ENCODE data around the gene NFIB. TPM values are rescaled to one million over a fixed set of nuclear protein-coding genes. Genes with fewer than 3 reads are reported as not detected.

NFIB gene
- polyA plus RNA-seq, 1 donor (not counting 4 experiments of a cell fraction or from before 2014, with no cell fraction given): 8.9 TPM

DNA sequence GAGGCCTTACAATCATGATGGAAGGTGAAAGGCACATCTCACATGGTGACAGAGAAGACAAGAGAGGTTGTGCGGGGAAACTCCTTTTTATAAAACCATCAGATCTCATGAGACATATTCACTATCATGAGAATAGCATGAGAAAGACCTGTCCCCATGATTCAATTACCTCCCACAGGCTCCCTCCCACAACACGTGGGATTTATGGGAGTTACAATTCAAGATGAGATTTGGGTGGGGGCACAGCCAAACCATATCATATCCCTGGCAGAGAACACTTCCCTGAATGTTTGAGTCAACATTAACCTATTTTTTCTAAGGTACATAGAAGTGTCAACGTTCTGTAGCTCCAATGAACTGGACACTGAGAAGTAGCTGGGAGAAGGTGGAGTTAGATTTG is 280.9 kb downstream of the NFIB start:
- no peaks in the 10 kb centered on the region for H3K9me1 ChIP-seq (ENCODE audit: control insufficient read depth, extremely low read depth, insufficient read depth, low read length)
- no peaks in the 10 kb centered on the region for H3K79me2 ChIP-seq (ENCODE audit: control insufficient read depth, insufficient read depth, low read length)
- H4K20me1 ChIP-seq (ENCODE audit: control insufficient read depth, extremely low read depth, insufficient read depth, low read length): no peaks in the 10 kb centered on the region
- dilution Hi-C loops (cut with MboI; ENCODE audit: extremely low pct_ligation_motif_present, low sequenced_read_pairs): no loop called here
- H3K4me3 ChIP-seq (ENCODE audit: control insufficient read depth in 2 of 3, extremely low read depth in 1 of 3, insufficient read depth in 2 of 3, low read depth in 1 of 3, low read length in 3 of 3): no peak overlapping the region
- H3K27me3 ChIP-seq (ENCODE audit: control insufficient read depth, extremely low read depth, insufficient read depth, low read length): no peaks in the 10 kb centered on the region
- no peaks in the 10 kb centered on the region for H3K36me3 ChIP-seq (ENCODE audit: control insufficient read depth in 2 of 2, extremely low read depth in 1 of 2, insufficient read depth in 2 of 2, low read length in 2 of 2)
- DNase-seq (ENCODE audit: low read depth, low spot score): no peak
- H2AFZ ChIP-seq (ENCODE audit: control insufficient read depth, low read length): no peak overlapping the region
- peaks cover 12% of the 10 kb centered on the region for H3K4me1 ChIP-seq (ENCODE audit: control insufficient read depth, extremely low read depth, insufficient read depth, low read length)
- no peak overlapping the region for H3K9ac ChIP-seq (ENCODE audit: control insufficient read depth, extremely low read depth, insufficient read depth, low read length)
- H3K4me2 ChIP-seq (ENCODE audit: control insufficient read depth, extremely low read depth, insufficient read depth, low read depth, low read length): no peak overlapping the region
- TF ChIP-seq EZH2 (IDR thresholded peaks at IDR 0.05; ENCODE audit: low read length): no peak
- TF ChIP-seq, protein P1, sequence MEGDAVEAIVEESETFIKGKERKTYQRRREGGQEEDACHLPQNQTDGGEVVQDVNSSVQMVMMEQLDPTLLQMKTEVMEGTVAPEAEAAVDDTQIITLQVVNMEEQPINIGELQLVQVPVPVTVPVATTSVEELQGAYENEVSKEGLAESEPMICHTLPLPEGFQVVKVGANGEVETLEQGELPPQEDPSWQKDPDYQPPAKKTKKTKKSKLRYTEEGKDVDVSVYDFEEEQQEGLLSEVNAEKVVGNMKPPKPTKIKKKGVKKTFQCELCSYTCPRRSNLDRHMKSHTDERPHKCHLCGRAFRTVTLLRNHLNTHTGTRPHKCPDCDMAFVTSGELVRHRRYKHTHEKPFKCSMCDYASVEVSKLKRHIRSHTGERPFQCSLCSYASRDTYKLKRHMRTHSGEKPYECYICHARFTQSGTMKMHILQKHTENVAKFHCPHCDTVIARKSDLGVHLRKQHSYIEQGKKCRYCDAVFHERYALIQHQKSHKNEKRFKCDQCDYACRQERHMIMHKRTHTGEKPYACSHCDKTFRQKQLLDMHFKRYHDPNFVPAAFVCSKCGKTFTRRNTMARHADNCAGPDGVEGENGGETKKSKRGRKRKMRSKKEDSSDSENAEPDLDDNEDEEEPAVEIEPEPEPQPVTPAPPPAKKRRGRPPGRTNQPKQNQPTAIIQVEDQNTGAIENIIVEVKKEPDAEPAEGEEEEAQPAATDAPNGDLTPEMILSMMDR (optimal IDR thresholded peaks at IDR 0.05 in 1 of 3, IDR thresholded peaks at IDR 0.05 in 1 of 3, conservative IDR thresholded peaks at IDR 0.05 in 1 of 3; ENCODE audit: extremely low read depth in 1 of 3, insufficient read depth in 2 of 3, low read length in 3 of 3): no peak
- no peaks in the 10 kb centered on the region for H3K9me3 ChIP-seq (ENCODE audit: control insufficient read depth, low read depth, low read length)
- H3K27ac ChIP-seq (ENCODE audit: control insufficient read depth, insufficient read depth, low read length): no peak overlapping the region
- FAIRE-seq: no peak

All from keratinocyte (primary cell).